SK-N-SH treated with all-trans-retinoic acid at 6 μM for 48 hours (cell line): Measurements from ENCODE around the gene MTMR10.

Experiments
- ATAC-seq: fragments of 200-7000 bp; cut with Tn5 transposase; 3 replicates; pipeline ENCODE4 v1.9.1; 2020; ENCODE audit warnings: mild to moderate bottlenecking, moderate library complexity
- ARNTL ChIP-seq: fragments of 450-650 bp; formaldehyde crosslinking; IDR thresholded peaks from 2 replicates; pipeline ENCODE4 v1.5.0; 2020; ENCODE audit warnings: low read depth, mild to moderate bottlenecking, moderate library complexity, borderline replicate concordance
- CSDC2 ChIP-seq: fragments of 250-450 bp; sonication (Bioruptor Pico); IDR thresholded peaks from 2 replicates; pipeline ENCODE4 v1.5.0; 2020; ENCODE audit warnings: mild to moderate bottlenecking, moderate library complexity
- ESRRG ChIP-seq: fragments of 250-450 bp; sonication (Bioruptor Pico); IDR thresholded peaks from 2 replicates; pipeline ENCODE4 v1.6.1; 2021; ENCODE audit warnings: mild to moderate bottlenecking
- GLIS3 ChIP-seq: fragments of 250-450 bp; sonication (Bioruptor Pico); IDR thresholded peaks from 2 replicates; pipeline ENCODE4 v1.5.0; 2020; ENCODE audit warnings: mild to moderate bottlenecking, moderate library complexity
- ISL1 ChIP-seq: fragments of 250-450 bp; sonication (Bioruptor Pico); IDR thresholded peaks from 2 replicates; pipeline ENCODE4 v2.1.2; 2022; ENCODE audit warnings: mild to moderate bottlenecking, moderate library complexity
- OSR1 ChIP-seq: fragments of 250-450 bp; sonication (Bioruptor Pico); IDR thresholded peaks from 2 replicates; pipeline ENCODE4 v1.8.0; 2022; ENCODE audit warnings: moderate library complexity, mild to moderate bottlenecking, inconsistent platforms
- RARB ChIP-seq: fragments of 250-450 bp; sonication (Bioruptor Pico); IDR thresholded peaks from 2 replicates; pipeline ENCODE4 v1.8.0; 2021; ENCODE audit warnings: mild to moderate bottlenecking, moderate library complexity
- SNAI2 ChIP-seq: fragments of 250-450 bp; sonication (Bioruptor Pico); IDR thresholded peaks from 2 replicates; pipeline ENCODE4 v1.5.0; 2020; ENCODE audit warnings: mild to moderate bottlenecking, moderate library complexity
- TCF4 ChIP-seq: fragments of 250-450 bp; sonication (Bioruptor Pico); IDR thresholded peaks from 2 replicates; pipeline ENCODE4 v1.8.0; 2021; ENCODE audit warnings: mild to moderate bottlenecking, moderate library complexity, borderline replicate concordance
- TOX ChIP-seq: fragments of 250-450 bp; sonication (Bioruptor Pico); IDR thresholded peaks from 2 replicates; pipeline ENCODE4 v1.8.0; 2021; ENCODE audit warnings: mild to moderate bottlenecking, moderate library complexity, borderline replicate concordance
- ZC3H10 ChIP-seq: fragments of 250-450 bp; sonication (Bioruptor Pico); IDR thresholded peaks from 2 replicates; pipeline ENCODE4 v1.5.1; 2021; ENCODE audit warnings: mild to moderate bottlenecking, moderate library complexity
- ZFP3 ChIP-seq: fragments of 250-450 bp; sonication (Bioruptor Pico); IDR thresholded peaks from 2 replicates; pipeline ENCODE4 v1.5.0; 2020; ENCODE audit warnings: mild to moderate bottlenecking, moderate library complexity
- ZFP30 ChIP-seq: fragments of 450-650 bp; formaldehyde crosslinking; IDR thresholded peaks from 2 replicates; pipeline ENCODE4 v1.5.0; 2022; ENCODE audit warnings: mild to moderate bottlenecking, moderate library complexity
- ZNF565 ChIP-seq: fragments of 450-650 bp; formaldehyde crosslinking; conservative IDR thresholded peaks from 2 replicates; pipeline ENCODE4 v1.5.0; 2020; ENCODE audit warnings: low read depth, mild to moderate bottlenecking, moderate library complexity
- ZNF70 ChIP-seq: fragments of 450-650 bp; formaldehyde crosslinking; IDR thresholded peaks from 2 replicates; pipeline ENCODE4 v1.5.0; 2020; ENCODE audit warnings: mild to moderate bottlenecking, moderate library complexity
- ZNF8 ChIP-seq: fragments of 450-650 bp; formaldehyde crosslinking; IDR thresholded peaks from 2 replicates; pipeline ENCODE4 v1.5.0; 2020; ENCODE audit warnings: mild to moderate bottlenecking, moderate library complexity
- TF ChIP-seq, protein P1 (sequence below): fragments of 250-450 bp; sonication (Bioruptor Pico); IDR thresholded peaks from 2 replicates; pipeline ENCODE4 v1.8.0; 2020; ENCODE audit warnings: mild to moderate bottlenecking, moderate library complexity, borderline replicate concordance
- TF ChIP-seq, protein P2 (sequence below): fragments of 250-450 bp; sonication (Bioruptor Pico); IDR thresholded peaks from 2 replicates; pipeline ENCODE4 v1.5.0; 2020; ENCODE audit warnings: mild to moderate bottlenecking, moderate library complexity
- TF ChIP-seq, protein P3 (sequence below): fragments of 250-450 bp; sonication (Bioruptor Pico); IDR thresholded peaks from 2 replicates; pipeline ENCODE4 v1.8.0; 2021; ENCODE audit warnings: low read depth, mild to moderate bottlenecking, moderate library complexity, borderline replicate concordance
- TF ChIP-seq, protein P4 (sequence below): fragments of 250-450 bp; sonication (Bioruptor Pico); IDR thresholded peaks from 2 replicates; pipeline ENCODE4 v1.5.1; 2020; ENCODE audit warnings: low read depth, mild to moderate bottlenecking, moderate library complexity
- TF ChIP-seq, protein P5 (sequence below): fragments of 250-450 bp; sonication (Bioruptor Pico); IDR thresholded peaks from 2 replicates; pipeline ENCODE4 v1.5.1; 2021; ENCODE audit warnings: mild to moderate bottlenecking, moderate library complexity

The MTMR10 gene

DNA sequence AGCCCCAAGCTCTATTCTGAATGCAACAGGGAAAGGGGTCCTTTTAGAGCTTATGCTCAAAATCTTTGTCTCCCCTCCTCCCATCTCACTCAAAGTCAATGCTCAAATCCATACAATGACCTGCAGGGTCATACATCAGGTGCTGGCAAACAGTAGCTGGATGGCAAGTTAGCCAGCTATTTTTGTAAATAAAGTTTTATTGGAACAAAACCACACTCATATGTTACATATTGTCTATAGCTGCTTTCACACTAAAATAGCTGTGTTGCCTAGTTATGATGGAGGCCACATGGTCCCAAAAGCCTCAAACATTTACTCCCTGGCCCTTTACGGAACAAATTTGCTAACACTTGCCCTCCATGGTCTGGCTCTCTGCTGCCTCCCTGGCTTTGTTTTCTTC is 89.5 kb downstream of the MTMR10 start:
- no peak for ATAC-seq

DNA sequence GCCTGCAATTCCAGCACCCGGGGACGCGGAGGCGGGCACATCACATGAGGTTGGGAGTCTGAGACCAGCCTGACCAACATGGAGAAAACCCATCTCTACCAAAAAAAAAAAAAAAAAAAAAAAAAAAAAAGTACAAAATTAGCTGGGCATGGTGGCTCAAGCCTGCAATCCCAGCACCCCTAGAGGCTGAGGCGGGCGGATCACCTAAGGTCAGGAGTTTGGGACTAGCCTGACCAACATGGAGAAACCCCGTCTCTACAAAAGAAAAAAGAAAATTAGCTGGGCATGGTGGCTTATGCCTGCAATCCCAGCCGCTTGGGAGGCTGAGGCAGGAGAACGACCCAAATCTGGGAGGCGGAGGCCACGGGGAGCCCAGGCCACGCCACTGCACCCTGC is 95.2 kb downstream of the MTMR10 start:
- no peak for TF ChIP-seq ZNF8 (CRISPR knock-in tag)
- TF ChIP-seq TCF4 (CRISPR knock-in tag), result no peak
- TF ChIP-seq, protein P1, sequence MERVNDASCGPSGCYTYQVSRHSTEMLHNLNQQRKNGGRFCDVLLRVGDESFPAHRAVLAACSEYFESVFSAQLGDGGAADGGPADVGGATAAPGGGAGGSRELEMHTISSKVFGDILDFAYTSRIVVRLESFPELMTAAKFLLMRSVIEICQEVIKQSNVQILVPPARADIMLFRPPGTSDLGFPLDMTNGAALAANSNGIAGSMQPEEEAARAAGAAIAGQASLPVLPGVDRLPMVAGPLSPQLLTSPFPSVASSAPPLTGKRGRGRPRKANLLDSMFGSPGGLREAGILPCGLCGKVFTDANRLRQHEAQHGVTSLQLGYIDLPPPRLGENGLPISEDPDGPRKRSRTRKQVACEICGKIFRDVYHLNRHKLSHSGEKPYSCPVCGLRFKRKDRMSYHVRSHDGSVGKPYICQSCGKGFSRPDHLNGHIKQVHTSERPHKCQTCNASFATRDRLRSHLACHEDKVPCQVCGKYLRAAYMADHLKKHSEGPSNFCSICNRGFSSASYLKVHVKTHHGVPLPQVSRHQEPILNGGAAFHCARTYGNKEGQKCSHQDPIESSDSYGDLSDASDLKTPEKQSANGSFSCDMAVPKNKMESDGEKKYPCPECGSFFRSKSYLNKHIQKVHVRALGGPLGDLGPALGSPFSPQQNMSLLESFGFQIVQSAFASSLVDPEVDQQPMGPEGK (CRISPR knock-in tag), result no peak
- TF ChIP-seq ARNTL (CRISPR knock-in tag), result no peak
- no peak for TF ChIP-seq GLIS3
- TF ChIP-seq, protein P2, sequence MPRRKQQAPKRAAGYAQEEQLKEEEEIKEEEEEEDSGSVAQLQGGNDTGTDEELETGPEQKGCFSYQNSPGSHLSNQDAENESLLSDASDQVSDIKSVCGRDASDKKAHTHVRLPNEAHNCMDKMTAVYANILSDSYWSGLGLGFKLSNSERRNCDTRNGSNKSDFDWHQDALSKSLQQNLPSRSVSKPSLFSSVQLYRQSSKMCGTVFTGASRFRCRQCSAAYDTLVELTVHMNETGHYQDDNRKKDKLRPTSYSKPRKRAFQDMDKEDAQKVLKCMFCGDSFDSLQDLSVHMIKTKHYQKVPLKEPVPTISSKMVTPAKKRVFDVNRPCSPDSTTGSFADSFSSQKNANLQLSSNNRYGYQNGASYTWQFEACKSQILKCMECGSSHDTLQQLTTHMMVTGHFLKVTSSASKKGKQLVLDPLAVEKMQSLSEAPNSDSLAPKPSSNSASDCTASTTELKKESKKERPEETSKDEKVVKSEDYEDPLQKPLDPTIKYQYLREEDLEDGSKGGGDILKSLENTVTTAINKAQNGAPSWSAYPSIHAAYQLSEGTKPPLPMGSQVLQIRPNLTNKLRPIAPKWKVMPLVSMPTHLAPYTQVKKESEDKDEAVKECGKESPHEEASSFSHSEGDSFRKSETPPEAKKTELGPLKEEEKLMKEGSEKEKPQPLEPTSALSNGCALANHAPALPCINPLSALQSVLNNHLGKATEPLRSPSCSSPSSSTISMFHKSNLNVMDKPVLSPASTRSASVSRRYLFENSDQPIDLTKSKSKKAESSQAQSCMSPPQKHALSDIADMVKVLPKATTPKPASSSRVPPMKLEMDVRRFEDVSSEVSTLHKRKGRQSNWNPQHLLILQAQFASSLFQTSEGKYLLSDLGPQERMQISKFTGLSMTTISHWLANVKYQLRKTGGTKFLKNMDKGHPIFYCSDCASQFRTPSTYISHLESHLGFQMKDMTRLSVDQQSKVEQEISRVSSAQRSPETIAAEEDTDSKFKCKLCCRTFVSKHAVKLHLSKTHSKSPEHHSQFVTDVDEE (CRISPR knock-in tag), result no peak
- TF ChIP-seq OSR1 (CRISPR knock-in tag), result no peak
- TF ChIP-seq, protein P3, sequence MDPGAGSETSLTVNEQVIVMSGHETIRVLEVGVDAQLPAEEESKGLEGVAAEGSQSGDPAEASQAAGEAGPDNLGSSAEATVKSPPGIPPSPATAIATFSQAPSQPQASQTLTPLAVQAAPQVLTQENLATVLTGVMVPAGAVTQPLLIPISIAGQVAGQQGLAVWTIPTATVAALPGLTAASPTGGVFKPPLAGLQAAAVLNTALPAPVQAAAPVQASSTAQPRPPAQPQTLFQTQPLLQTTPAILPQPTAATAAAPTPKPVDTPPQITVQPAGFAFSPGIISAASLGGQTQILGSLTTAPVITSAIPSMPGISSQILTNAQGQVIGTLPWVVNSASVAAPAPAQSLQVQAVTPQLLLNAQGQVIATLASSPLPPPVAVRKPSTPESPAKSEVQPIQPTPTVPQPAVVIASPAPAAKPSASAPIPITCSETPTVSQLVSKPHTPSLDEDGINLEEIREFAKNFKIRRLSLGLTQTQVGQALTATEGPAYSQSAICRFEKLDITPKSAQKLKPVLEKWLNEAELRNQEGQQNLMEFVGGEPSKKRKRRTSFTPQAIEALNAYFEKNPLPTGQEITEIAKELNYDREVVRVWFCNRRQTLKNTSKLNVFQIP (CRISPR knock-in tag), result no peak
- TF ChIP-seq CSDC2, result no peak
- no peak for TF ChIP-seq ISL1 (CRISPR knock-in tag)
- TF ChIP-seq ESRRG (CRISPR knock-in tag), result no peak
- TF ChIP-seq ZFP3 (CRISPR knock-in tag), result no peak
- no peak for ATAC-seq

More for the DNA sequence above, 89.5 kb downstream of the MTMR10 start:
- TF ChIP-seq OSR1 (CRISPR knock-in tag), result no peak
- no peak for TF ChIP-seq ISL1 (CRISPR knock-in tag)
- TF ChIP-seq ZNF565 (CRISPR knock-in tag), result no peak
- TF ChIP-seq ZFP3 (CRISPR knock-in tag), result no peak
- no peak for TF ChIP-seq ZNF70 (CRISPR knock-in tag)
- no peak for TF ChIP-seq GLIS3
- TF ChIP-seq, protein P2 (CRISPR knock-in tag), result no peak
- no peak for TF ChIP-seq ZNF8 (CRISPR knock-in tag)
- TF ChIP-seq ESRRG (CRISPR knock-in tag), result no peak
- TF ChIP-seq, protein P1 (CRISPR knock-in tag), result no peak
- no peak for TF ChIP-seq RARB (CRISPR knock-in tag)
- no peak for TF ChIP-seq TOX
- TF ChIP-seq ZC3H10 (CRISPR knock-in tag), result no peak
- TF ChIP-seq CSDC2, result no peak
- TF ChIP-seq TCF4 (CRISPR knock-in tag), result no peak
- no peak for TF ChIP-seq SNAI2
- TF ChIP-seq, protein P4, sequence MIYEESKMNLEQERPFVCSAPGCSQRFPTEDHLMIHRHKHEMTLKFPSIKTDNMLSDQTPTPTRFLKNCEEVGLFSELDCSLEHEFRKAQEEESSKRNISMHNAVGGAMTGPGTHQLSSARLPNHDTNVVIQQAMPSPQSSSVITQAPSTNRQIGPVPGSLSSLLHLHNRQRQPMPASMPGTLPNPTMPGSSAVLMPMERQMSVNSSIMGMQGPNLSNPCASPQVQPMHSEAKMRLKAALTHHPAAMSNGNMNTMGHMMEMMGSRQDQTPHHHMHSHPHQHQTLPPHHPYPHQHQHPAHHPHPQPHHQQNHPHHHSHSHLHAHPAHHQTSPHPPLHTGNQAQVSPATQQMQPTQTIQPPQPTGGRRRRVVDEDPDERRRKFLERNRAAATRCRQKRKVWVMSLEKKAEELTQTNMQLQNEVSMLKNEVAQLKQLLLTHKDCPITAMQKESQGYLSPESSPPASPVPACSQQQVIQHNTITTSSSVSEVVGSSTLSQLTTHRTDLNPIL (CRISPR knock-in tag), result no peak
- no peak for TF ChIP-seq ZFP30 (CRISPR knock-in tag)
- no peak for TF ChIP-seq ARNTL (CRISPR knock-in tag)
- TF ChIP-seq, protein P5, sequence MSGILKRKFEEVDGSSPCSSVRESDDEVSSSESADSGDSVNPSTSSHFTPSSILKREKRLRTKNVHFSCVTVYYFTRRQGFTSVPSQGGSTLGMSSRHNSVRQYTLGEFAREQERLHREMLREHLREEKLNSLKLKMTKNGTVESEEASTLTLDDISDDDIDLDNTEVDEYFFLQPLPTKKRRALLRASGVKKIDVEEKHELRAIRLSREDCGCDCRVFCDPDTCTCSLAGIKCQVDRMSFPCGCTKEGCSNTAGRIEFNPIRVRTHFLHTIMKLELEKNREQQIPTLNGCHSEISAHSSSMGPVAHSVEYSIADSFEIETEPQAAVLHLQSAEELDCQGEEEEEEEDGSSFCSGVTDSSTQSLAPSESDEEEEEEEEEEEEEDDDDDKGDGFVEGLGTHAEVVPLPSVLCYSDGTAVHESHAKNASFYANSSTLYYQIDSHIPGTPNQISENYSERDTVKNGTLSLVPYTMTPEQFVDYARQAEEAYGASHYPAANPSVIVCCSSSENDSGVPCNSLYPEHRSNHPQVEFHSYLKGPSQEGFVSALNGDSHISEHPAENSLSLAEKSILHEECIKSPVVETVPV (CRISPR knock-in tag), result no peak
